ENCODE results near the gene SETD7.

DNA sequence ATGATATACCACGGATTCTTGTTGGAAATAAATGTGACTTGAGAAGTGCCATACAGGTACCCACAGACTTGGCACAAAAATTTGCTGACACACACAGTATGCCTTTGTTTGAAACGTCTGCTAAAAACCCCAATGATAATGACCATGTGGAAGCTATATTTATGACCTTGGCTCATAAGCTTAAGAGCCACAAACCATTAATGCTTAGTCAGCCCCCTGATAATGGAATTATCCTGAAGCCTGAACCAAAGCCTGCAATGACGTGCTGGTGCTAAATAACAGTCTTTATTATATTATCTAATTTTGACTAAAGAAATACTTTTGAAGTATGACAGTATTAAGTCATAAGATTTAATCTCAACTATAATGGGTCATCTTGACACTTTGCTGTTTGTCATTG, 83.2 kb downstream of the SETD7 start:
- TF ChIP-seq POLR2A (IDR thresholded peaks at IDR 0.05; ENCODE audit: low read depth, low read length) (no peak), FOS (IDR thresholded peaks at IDR 0.05; ENCODE audit: low read depth, low read length) (no peak), SMC3 (IDR thresholded peaks at IDR 0.05; ENCODE audit: low read depth, low read length) (no peak), CHD1 (IDR thresholded peaks at IDR 0.05; ENCODE audit: low read depth, low read length) (no peak)
- TF ChIP-seq, protein P1, sequence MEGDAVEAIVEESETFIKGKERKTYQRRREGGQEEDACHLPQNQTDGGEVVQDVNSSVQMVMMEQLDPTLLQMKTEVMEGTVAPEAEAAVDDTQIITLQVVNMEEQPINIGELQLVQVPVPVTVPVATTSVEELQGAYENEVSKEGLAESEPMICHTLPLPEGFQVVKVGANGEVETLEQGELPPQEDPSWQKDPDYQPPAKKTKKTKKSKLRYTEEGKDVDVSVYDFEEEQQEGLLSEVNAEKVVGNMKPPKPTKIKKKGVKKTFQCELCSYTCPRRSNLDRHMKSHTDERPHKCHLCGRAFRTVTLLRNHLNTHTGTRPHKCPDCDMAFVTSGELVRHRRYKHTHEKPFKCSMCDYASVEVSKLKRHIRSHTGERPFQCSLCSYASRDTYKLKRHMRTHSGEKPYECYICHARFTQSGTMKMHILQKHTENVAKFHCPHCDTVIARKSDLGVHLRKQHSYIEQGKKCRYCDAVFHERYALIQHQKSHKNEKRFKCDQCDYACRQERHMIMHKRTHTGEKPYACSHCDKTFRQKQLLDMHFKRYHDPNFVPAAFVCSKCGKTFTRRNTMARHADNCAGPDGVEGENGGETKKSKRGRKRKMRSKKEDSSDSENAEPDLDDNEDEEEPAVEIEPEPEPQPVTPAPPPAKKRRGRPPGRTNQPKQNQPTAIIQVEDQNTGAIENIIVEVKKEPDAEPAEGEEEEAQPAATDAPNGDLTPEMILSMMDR (conservative IDR thresholded peaks at IDR 0.05; ENCODE audit: low read depth, low read length) = no peak
